Kidney capillary endothelial cell (primary cell): Measurements from ENCODE around the gene NTN5.
"Not testable (repeated sequence)": the region's sequence is repeated elsewhere in the genome, so short reads cannot be mapped to it uniquely, and the experiment has no call there.

Experiments
- DNase-seq: peaks from one replicate; pipeline ENCODE4 v3.0.0-alpha.2; 2018; ENCODE audit warnings: low spot score

Gene NTN5

GRCh38 chr19:48644355-48644754 lies 28.5 kb downstream of the NTN5 start:
- no peak for DNase-seq

- DNase-seq, result no peak
These were observed 30.0 kb downstream of the NTN5 start for GRCh38 chr19:48642862-48643261.

DNA sequence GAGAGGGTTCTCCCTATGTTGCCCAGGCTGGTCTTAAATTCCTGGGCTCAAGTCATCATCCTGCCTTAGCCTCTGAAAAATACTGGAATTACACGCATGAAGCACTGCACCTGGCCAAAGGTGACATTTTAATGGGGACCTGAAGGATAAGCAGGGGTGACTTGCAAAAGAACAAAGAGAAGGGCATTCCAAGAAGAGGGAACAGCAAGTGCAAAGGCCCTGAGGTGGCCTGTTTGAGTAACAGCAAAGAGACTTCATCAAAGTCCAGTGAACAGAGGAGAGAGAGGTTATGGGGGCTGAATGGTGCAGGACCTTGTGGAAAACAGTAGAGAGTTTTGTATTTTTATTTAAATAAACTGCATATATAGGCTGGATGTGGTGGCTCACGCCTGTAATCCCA lies 31.0 kb downstream of the NTN5 start:
- no peak for DNase-seq

DNA sequence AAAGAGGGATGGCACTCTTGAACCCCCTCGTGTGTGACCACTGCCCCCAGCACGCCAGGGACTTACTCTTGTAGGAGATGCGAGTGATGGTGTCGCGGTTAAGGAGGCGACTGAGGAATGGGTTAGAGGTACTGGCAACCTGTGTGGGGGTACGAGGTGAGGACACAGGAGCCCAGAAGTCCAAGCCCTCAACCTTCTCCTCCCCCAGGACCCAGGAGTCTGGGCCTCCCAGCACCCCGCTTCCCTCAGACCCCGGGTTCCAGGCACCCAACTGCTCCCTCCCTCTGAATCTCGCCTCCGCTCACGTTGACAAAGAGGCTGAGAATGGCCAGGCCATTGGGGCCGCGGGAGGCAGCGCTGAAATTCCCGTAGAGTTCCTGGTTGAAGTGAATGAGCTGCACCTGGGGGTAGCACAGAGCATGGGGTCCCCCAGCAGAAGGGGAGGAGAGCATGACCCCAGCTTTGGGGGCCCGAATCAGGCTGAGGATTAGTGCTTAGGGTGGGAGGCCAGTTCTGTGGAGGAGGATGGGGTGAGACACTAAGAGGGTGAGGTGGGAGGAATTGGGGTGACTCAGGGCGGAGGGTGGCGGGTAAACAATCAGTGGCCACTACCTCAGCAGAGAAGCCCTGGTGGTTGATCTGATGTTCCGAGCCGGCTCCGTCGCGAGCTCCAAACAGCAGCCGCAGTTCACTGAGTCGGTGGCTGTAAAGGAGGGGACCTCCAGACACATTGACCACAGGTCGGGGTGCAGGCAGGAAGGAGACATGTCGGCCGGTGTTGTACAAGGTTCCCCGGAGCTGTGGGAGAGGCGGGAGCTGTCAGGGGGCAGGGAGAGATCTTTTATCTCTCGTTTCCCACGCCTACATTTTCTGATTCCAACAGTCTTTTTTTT lies 33.1 kb downstream of the NTN5 start:
- no peak for DNase-seq

- no peak for DNase-seq
These were observed 33.9 kb downstream of the NTN5 start for GRCh38 chr19:48638831-48639381.

DNA sequence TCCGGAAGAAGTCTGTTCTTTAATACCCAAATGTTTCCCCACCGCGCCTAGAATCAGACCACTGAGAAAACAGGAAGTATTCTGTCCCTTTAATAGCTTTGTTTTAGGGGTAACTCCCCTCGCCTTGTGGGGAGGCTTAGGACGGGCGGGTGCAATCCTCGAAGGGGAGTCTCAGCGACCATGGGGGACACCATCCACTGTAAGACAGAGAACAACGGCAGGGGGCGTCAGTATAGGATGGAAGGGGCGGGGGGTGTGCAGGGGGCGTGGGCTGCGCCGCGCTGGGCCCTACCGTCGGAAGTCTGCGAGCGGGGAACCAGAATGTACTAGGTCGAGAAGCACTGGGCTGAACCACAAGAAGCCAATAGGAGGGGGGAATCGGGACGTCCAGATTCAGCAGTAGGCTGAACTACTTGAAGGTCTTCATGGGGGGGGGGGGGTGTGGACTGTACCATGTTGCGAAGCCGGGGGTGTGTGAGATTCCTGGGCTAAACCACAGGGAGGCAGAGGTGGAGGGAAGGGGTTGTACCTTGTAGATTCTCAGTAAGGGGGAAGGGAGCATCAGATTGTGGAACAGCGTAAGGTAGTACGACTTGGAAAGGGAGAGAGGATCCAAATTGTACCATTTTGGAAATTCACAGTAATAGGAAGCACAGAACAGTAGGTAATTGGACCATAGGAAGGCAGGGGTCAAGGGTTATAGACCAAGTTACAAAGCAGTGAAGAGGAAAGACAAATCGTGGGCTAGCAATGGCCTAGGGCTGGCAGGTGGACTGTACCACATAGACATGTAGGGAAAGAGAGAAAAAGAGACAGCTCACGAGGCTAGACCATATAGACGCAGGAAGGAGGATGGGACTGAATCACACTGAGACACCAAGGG lies 34.6 kb downstream of the NTN5 start:
- peak; percentile 39 for DNase-seq

DNA sequence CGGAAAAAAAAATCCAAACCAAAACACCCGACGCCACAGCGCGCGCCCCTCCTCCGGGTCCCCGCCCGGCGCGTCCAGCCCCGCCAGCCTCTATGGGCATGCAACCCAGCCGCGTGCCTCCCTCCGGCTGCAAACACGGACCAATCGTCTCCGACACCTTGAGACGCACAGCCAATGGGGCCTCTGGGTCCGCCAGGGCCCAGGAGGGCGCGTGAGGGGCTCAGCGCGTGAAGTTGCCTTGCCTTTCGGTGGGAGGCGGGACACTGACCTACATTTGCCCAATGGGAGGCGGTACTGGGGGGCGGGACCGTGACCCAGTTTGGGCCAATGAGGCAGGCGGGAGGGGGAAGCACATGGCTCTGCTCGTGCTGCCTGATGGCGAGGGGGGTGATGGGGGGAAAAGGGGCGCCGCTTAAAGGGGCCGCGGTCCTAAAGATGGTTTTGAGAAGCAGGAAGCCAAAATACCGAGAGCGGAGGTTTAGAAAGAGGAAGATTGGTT lies 35.3 kb downstream of the NTN5 start:
- DNase-seq, result peak; percentile 56

DNA sequence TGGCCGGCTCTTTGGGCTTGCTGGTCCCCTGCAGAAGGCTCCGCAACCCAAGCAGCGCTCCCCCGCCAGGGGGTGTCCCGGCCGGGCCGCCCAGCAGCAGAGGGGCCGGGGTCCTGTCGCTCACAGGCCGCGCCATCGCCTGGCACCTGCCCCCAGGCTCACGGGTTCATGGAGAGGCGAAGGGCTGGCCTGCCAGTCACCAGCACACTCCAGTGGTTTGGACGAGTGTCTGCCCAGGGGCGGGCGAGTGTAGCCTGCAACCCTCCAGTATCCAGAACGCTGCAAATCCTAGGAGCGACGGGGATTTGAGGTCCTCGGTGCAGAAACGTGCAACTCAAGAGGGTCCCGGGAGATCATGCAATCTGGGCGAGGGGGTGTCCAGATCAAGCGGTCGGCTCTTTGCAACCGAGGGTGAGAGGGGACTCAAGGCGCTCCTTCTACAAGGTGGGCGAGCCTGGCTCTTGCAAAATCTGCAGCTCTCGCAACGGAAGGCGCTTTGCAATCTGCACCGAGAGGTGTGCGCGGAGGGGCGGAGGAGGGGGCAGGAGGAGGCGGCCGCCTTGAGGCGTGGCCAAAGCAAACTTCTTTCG lies 35.9 kb downstream of the NTN5 start, which contains the start of gene DBP:
DBP (minus strand) TSS at position 521 of the 590 bp plus-strand sequence; CDS start at position 136, 385 bp downstream.
- DNase-seq, result no peak

GRCh38 chr19:48635966-48636858 lies 36.6 kb downstream of the NTN5 start:
- no peak for DNase-seq

GRCh38 chr19:48635263-48635965 lies 37.4 kb downstream of the NTN5 start:
- DNase-seq, result no peak

GRCh38 chr19:48634424-48635262 lies 38.2 kb downstream of the NTN5 start:
- peak; percentile 49 for DNase-seq

GRCh38 chr19:48634036-48634342 lies 38.8 kb downstream of the NTN5 start:
- DNase-seq, result no peak

GRCh38 chr19:48633148-48634035 lies 39.4 kb downstream of the NTN5 start:
- no peak for DNase-seq

- no peak for DNase-seq
These were observed 40.1 kb downstream of the NTN5 start for GRCh38 chr19:48632692-48633147.

GRCh38 chr19:48632286-48632685 lies 40.5 kb downstream of the NTN5 start:
- not testable (repeated sequence) for DNase-seq

- DNase-seq, result no peak
These were observed 41.6 kb downstream of the NTN5 start for GRCh38 chr19:48631225-48631624.

DNA sequence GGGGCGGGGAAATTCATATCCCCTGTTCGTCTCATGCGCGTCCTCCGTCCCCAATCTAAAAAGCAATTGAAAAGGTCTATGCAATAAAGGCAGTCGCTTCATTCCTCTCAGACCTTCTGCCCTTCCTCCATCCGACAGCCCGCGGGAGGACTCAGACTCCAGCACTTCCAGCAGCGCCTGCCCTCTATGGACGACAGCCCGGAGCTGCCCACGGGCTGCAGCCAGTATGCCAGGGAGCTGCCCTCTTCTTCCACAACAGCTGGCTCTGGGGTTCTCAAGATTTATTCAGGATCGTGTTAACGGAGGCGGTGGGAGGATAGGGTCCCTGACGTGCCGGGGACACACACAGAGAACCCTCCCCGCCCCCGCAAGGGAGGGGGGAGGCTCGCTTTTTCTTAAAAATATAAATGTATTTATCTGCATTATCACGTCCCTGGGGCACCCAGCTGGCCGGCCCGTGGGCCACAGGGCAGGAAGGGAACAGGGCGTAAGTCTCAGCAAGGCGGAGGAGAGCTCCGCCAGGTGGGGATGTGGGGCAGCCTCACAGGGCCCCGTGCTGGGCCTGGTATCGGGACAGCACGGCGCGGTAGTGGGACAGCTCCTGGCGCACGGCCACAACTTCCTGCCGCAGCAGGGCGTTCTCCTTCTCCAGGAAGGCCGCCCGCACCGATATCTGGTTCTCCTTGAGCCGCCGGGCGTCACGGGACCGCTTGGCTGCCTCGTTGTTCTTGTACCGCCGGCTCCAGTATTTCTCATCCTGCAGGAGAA lies 42.3 kb downstream of the NTN5 start:
- DNase-seq, result peak; percentile 45
